HEK293T (cell line): Measurements from ENCODE around the gene TNIK.

Experiments
- CTCF ChIA-PET: fragments of 350-600 bp; formaldehyde crosslinking; extraction: SDS; loops from one replicate; lab custom pipeline; 2021; ENCODE audit warnings: antibody characterized with exemption, inconsistent platforms; lab: Yijun Ruan, JAX
- POLR2A ChIA-PET: fragments of 350-600 bp; formaldehyde crosslinking; extraction: SDS; loops from one replicate; lab custom pipeline; 2020; ENCODE audit warnings: antibody characterized with exemption, inconsistent platforms; lab: Yijun Ruan, JAX
- DNase-seq: peaks from one replicate; pipeline ENCODE4 v3.0.0; 2012; ENCODE audit warnings: mixed read lengths; ENCODE audit errors: extremely low spot score
- ARNT ChIP-seq: fragments of 450-650 bp; IDR thresholded peaks from 2 replicates; pipeline ENCODE4 v1.6.1; 2017; ENCODE audit warnings: mild to moderate bottlenecking
- BHLHE40 ChIP-seq: fragments of 450-650 bp; IDR thresholded peaks from 2 replicates; pipeline ENCODE4 v1.6.1; 2016; ENCODE audit warnings: mild to moderate bottlenecking, moderate library complexity, borderline replicate concordance
- CTBP1 ChIP-seq: fragments of 450-650 bp; IDR thresholded peaks from 2 replicates; pipeline ENCODE4 v1.6.1; 2016; ENCODE audit warnings: borderline replicate concordance
- ELF4 ChIP-seq: fragments of 450-650 bp; IDR thresholded peaks from 2 replicates; pipeline ENCODE4 v1.6.1; 2017; ENCODE audit warnings: antibody characterized with exemption
- FOXA1 ChIP-seq: fragments of 450-650 bp; IDR thresholded peaks from 2 replicates; pipeline ENCODE4 v1.6.1; 2016; ENCODE audit warnings: mild to moderate bottlenecking
- FOXK2 ChIP-seq: fragments of 450-650 bp; IDR thresholded peaks from 2 replicates; pipeline ENCODE4 v1.6.1; 2016; ENCODE audit warnings: mild to moderate bottlenecking
- FOXM1 ChIP-seq: fragments of 450-650 bp; IDR thresholded peaks from 2 replicates; pipeline ENCODE4 v1.6.1; 2017; ENCODE audit warnings: mild to moderate bottlenecking, borderline replicate concordance
- HDGF ChIP-seq: fragments of 450-650 bp; IDR thresholded peaks from 2 replicates; pipeline ENCODE4 v1.6.1; 2017; ENCODE audit warnings: antibody characterized with exemption, borderline replicate concordance
- L3MBTL2 ChIP-seq: fragments of 450-650 bp; conservative IDR thresholded peaks from 2 replicates; pipeline ENCODE4 v1.6.1; 2016; ENCODE audit warnings: mild to moderate bottlenecking
- LEF1 ChIP-seq: fragments of 450-650 bp; IDR thresholded peaks from 2 replicates; pipeline ENCODE4 v1.6.1; 2017; ENCODE audit warnings: mild to moderate bottlenecking, borderline replicate concordance
- NFRKB ChIP-seq: fragments of 450-650 bp; IDR thresholded peaks from 2 replicates; pipeline ENCODE4 v1.6.1; 2016; ENCODE audit warnings: mild to moderate bottlenecking, moderate library complexity
- SP1 ChIP-seq: fragments of 450-650 bp; IDR thresholded peaks from 2 replicates; pipeline ENCODE4 v1.6.1; 2017
- SUZ12 ChIP-seq: fragments of 450-650 bp; IDR thresholded peaks from 2 replicates; pipeline ENCODE4 v1.6.1; 2016; ENCODE audit warnings: mild to moderate bottlenecking
- TARDBP ChIP-seq: fragments of 450-650 bp; IDR thresholded peaks from 2 replicates; pipeline ENCODE4 v1.6.1; 2016
- ZNF384 ChIP-seq: fragments of 450-650 bp; IDR thresholded peaks from 2 replicates; pipeline ENCODE4 v1.6.1; 2016
- TF ChIP-seq, protein P1 (sequence below): fragments of 450-650 bp; IDR thresholded peaks from 2 replicates; pipeline ENCODE4 v1.6.1; 2016

TNIK gene

DNA sequence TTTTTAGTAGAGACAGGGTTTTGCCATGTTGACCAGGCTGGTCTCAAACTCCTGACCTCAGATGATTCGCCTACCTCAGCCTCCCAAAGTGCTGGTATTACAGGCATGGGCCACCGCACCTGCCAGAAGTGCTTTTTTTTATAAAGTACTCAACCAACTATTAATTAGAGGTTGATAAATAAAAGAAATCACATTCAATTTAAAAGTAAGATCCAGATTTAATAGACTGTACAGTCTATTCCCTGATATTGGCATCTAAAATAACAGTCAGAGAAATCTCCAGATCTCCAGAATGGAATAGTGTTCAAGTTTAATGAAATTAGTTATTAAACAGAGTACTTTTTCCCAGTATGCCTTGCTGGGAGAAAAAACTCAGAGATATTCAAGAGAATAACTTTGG is 290.8 kb downstream of the TNIK start:
- no peak for DNase-seq
- CTCF ChIA-PET: no interaction called here
- POLR2A ChIA-PET: no interaction called here

DNA sequence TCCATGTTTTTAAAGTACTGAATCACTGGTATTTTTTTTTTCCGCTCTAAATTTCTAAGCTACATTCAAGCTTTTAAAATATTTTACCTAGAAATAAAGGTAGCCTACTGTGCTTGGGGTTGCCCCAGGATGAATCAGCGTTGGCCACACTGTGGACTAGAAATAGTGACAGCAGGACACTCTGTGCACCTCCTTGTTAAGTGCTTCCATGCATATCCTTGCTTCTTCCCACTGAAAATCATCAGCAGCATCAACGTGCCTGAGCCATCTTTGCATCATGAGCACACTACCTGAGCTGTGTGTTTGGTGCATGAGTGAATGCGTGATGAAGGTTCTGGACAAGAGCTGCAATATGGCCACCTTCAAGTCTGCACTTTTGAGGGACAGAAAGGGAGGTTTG is 291.7 kb downstream of the TNIK start:
- CTCF ChIA-PET: no interaction called here
- POLR2A ChIA-PET: no interaction called here
- no peak for TF ChIP-seq L3MBTL2
- TF ChIP-seq LEF1: no peak
- no peak for TF ChIP-seq HDGF
- TF ChIP-seq SP1: no peak
- TF ChIP-seq TARDBP: no peak
- TF ChIP-seq FOXA1: no peak
- TF ChIP-seq FOXK2: no peak
- TF ChIP-seq CTBP1: no peak
- no peak for TF ChIP-seq BHLHE40
- no peak for TF ChIP-seq SUZ12
- no peak for TF ChIP-seq ZNF384
- TF ChIP-seq FOXM1: no peak
- TF ChIP-seq, protein P1, sequence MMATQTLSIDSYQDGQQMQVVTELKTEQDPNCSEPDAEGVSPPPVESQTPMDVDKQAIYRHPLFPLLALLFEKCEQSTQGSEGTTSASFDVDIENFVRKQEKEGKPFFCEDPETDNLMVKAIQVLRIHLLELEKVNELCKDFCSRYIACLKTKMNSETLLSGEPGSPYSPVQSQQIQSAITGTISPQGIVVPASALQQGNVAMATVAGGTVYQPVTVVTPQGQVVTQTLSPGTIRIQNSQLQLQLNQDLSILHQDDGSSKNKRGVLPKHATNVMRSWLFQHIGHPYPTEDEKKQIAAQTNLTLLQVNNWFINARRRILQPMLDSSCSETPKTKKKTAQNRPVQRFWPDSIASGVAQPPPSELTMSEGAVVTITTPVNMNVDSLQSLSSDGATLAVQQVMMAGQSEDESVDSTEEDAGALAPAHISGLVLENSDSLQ: no peak
- TF ChIP-seq ELF4: no peak
- no peak for TF ChIP-seq NFRKB
- no peak for TF ChIP-seq ARNT
- DNase-seq: no peak

More for the DNA sequence above, 290.8 kb downstream of the TNIK start:
- TF ChIP-seq, protein P1: no peak
- TF ChIP-seq FOXM1: no peak
- no peak for TF ChIP-seq L3MBTL2
- TF ChIP-seq ZNF384: no peak
- no peak for TF ChIP-seq HDGF
- no peak for TF ChIP-seq SP1
- TF ChIP-seq SUZ12: no peak
- no peak for TF ChIP-seq ARNT
- no peak for TF ChIP-seq CTBP1
- TF ChIP-seq NFRKB: no peak
- TF ChIP-seq BHLHE40: no peak
- TF ChIP-seq TARDBP: no peak
- TF ChIP-seq LEF1: no peak

DNA sequence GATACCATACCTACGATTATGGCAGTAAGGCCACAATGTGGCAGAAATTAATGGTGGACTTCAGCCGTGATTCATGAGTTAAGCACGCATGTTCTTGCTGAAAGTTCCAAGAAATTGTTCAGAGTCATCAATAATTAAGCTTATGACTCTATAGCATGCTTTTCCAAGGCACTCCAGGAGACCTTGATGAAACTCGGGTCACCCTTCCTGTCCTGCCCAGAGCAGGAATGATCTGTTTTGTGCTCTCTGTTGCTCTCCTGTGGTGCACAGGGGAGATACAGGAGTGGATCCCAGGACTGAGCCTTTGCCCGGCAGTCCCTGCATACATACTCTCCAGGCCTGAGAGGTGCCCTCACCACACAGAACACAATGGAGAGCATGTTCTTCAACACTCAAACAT is 292.1 kb downstream of the TNIK start:
- TF ChIP-seq FOXA1: no peak
- TF ChIP-seq NFRKB: no peak
- no peak for TF ChIP-seq ELF4
- TF ChIP-seq LEF1: no peak
- TF ChIP-seq BHLHE40: no peak
- no peak for TF ChIP-seq TARDBP
- no peak for TF ChIP-seq FOXK2
- TF ChIP-seq, protein P1: no peak
- no peak for TF ChIP-seq FOXM1
- TF ChIP-seq HDGF: no peak
- no peak for TF ChIP-seq ARNT
- TF ChIP-seq ZNF384: no peak
- no peak for TF ChIP-seq SUZ12
- TF ChIP-seq SP1: no peak
- no peak for TF ChIP-seq L3MBTL2
- TF ChIP-seq CTBP1: no peak
- CTCF ChIA-PET: no interaction called here
- DNase-seq: peak; percentile 33
- POLR2A ChIA-PET: no interaction called here

DNA sequence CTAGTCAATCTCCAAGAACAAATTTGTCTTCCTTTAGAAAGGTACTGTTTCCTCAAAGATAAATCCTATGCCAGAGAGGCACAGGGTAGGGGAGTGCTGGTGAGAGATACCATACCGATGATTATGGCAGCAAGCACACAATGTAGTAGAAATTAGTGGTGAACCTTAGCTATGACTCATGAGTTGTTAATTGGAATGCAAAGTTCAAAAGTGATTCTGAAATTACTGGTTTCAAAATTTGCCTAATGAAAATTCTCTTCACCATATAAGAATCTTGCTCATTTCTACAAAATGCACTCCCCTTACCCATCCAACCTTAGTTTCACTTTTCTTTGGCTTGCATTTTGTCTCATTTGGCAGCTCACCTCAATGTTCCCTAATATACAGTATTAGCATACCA is 294.2 kb downstream of the TNIK start:
- no peak for TF ChIP-seq ZNF384
- no peak for TF ChIP-seq TARDBP
- no peak for TF ChIP-seq HDGF
- ChIA-PET CTCF (interaction anchor here (0.6 kb wide), 1 partner anchor 311 kb away, joined by 3 read pairs; no protein-coding TSS in a partner anchor), POLR2A (no interaction called here)
- no peak for DNase-seq

DNA sequence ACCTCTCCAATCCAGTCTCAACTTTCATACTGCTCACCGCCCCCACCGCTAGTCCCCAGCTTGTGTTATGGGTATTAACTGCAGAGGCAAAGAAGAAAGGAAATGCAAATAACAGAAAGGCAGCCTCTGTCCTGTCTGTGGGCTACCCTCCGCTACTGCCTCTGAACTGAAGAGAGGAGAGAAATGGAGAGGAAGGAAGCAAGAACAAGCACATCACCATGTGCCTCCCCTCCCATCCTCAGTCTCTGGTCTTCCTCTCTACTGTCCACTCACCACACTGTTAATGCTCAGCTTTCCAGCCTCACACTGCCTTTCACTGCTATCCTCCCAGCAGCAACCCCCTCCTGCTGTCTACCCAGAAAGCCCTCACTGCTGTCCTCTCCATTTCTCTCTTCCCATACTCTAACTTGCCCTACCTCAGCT is 294.7 kb downstream of the TNIK start:
- DNase-seq: no peak
- TF ChIP-seq SUZ12 (no peak), FOXK2 (no peak), L3MBTL2 (no peak), FOXA1 (no peak)
- POLR2A ChIA-PET: no interaction called here
- CTCF ChIA-PET: interaction anchor here (0.6 kb wide), 1 partner anchor 311 kb away, joined by 3 read pairs; no protein-coding TSS in a partner anchor

DNA sequence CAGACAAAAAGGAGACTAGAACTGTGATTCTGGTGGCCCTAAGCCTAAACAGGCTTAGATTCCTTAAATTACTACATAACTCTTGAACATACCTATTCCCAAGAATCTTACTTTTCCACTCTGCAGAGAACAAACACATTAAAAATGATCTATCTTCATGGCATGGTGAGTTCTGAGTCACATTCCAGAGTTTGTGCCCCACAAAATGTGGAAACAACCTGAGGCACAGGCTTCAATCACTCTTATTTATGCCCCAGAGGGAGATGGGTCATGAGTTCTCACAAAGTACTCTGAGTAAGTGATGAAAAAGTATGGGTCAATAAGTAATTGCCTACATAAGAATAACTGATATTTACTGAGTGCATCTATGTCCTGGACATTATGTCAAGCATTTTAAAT is 296.1 kb downstream of the TNIK start:
- no peak for DNase-seq
- POLR2A ChIA-PET: no interaction called here
- CTCF ChIA-PET: no interaction called here
- TF ChIP-seq ELF4 (no peak), SP1 (no peak), L3MBTL2 (no peak)
